Nephron progenitor cell (in vitro differentiated cells): ENCODE results near the gene TSPOAP1.
A peak's percentile ranks its signal among the peaks of the same experiment; 100 is the strongest.

ENCODE experiments used
- DNase-seq: peaks from one replicate; pipeline ENCODE4 v3.0.0; 2021
- H3K27ac Mint-ChIP-seq: 2 replicates; pipeline ENCODE4 v1.8.0; 2021; ENCODE audit warnings: mild to moderate bottlenecking, moderate library complexity, mixed read lengths
- H3K27me3 Mint-ChIP-seq: 2 replicates; pipeline ENCODE4 v1.8.0; 2021; ENCODE audit warnings: mild to moderate bottlenecking, low read depth, mixed read lengths; ENCODE audit not compliant: poor library complexity
- H3K36me3 Mint-ChIP-seq: 2 replicates; pipeline ENCODE4 v1.8.0; 2021; ENCODE audit warnings: low read depth, mixed read lengths
- H3K4me1 Mint-ChIP-seq: 2 replicates; pipeline ENCODE4 v1.8.0; 2021; ENCODE audit warnings: mixed read lengths
- H3K4me3 Mint-ChIP-seq: 2 replicates; pipeline ENCODE4 v1.8.0; 2021; ENCODE audit warnings: mild to moderate bottlenecking, moderate library complexity, mixed read lengths
- H3K9me3 Mint-ChIP-seq: 2 replicates; pipeline ENCODE4 v1.8.0; 2021; ENCODE audit warnings: mild to moderate bottlenecking, moderate library complexity, mixed read lengths
- CTCF ChIP-seq: fragments of 200-600 bp; sonication (generic); IDR thresholded peaks from 2 replicates; pipeline ENCODE4 v1.5.0; 2021; ENCODE audit warnings: antibody characterized with exemption

The TSPOAP1 gene

GRCh38 chr17:58313815-58314705 lies 14.5 kb downstream of the TSPOAP1 start:
- no peak overlapping the region for H3K4me3 Mint-ChIP-seq
- H3K27ac Mint-ChIP-seq, result no peak overlapping the region
- no peak for DNase-seq
- H3K9me3 Mint-ChIP-seq, result no peaks in the 10 kb centered on the region
- TF ChIP-seq CTCF, result no peak
- H3K4me1 Mint-ChIP-seq, result peaks cover 28% of the 10 kb centered on the region
- peaks cover 14% of the 10 kb centered on the region for H3K27me3 Mint-ChIP-seq
- peaks cover 16% of the 10 kb centered on the region for H3K36me3 Mint-ChIP-seq

GRCh38 chr17:58312829-58313228 lies 15.8 kb downstream of the TSPOAP1 start:
- TF ChIP-seq CTCF, result no peak
- Mint-ChIP-seq H3K9me3 (no peaks in the 10 kb centered on the region), H3K4me3 (no peak overlapping the region), H3K36me3 (peaks cover 16% of the 10 kb centered on the region), H3K4me1 (peaks cover 29% of the 10 kb centered on the region), H3K27ac (peak overlapping the region; percentile 50), H3K27me3 (peaks cover 14% of the 10 kb centered on the region)
- DNase-seq, result no peak

DNA sequence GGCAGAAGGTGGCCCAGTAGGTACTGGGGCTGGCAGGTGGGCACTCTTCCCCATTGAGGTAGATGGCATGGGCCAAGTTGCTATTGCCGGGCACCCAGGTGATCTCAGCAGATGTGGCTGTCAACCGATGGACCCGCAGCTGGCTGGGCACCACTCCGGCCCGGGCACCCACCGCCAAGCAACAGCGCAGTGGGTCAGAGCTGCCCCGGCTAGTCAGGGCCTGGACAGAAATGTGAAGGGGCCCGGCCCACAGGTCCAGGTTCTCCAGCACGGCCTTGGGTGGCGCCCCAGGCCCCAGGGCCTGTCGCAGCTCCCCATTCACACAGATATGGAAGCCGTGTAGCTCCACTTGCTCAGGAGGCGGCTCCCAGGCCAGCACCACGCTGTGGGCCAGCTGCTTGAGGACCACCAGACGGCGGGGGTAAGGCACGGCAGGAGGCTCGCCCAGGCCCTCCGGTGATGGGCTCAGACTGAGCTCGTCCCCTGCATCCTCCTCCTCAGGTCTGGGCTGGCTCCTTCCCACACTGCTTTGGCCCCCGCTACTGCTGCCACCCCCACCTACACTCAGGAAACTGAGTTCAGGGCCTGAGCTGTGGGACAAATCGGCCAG lies 16.5 kb downstream of the TSPOAP1 start:
- peaks cover 14% of the 10 kb centered on the region for H3K27me3 Mint-ChIP-seq
- no peak for DNase-seq
- no peaks in the 10 kb centered on the region for H3K9me3 Mint-ChIP-seq

GRCh38 chr17:58311429-58311894 lies 17.1 kb downstream of the TSPOAP1 start:
- H3K36me3 Mint-ChIP-seq, result peaks cover 16% of the 10 kb centered on the region
- DNase-seq, result no peak

More for the DNA sequence above, 16.5 kb downstream of the TSPOAP1 start:
- peak overlapping the region; percentile 50 for H3K27ac Mint-ChIP-seq
- TF ChIP-seq CTCF, result no peak
- H3K4me1 Mint-ChIP-seq, result peaks cover 24% of the 10 kb centered on the region
- H3K36me3 Mint-ChIP-seq, result peaks cover 16% of the 10 kb centered on the region
- H3K4me3 Mint-ChIP-seq, result no peak overlapping the region

More at GRCh38 chr17:58311429-58311894, 17.1 kb downstream of the TSPOAP1 start:
- Mint-ChIP-seq H3K27ac (no peak overlapping the region), H3K4me3 (no peak overlapping the region), H3K4me1 (peaks cover 24% of the 10 kb centered on the region), H3K27me3 (peaks cover 11% of the 10 kb centered on the region), H3K9me3 (no peaks in the 10 kb centered on the region)
- no peak for TF ChIP-seq CTCF
